ENCODE measurements around the gene HMCN1.

HMCN1 gene

DNA sequence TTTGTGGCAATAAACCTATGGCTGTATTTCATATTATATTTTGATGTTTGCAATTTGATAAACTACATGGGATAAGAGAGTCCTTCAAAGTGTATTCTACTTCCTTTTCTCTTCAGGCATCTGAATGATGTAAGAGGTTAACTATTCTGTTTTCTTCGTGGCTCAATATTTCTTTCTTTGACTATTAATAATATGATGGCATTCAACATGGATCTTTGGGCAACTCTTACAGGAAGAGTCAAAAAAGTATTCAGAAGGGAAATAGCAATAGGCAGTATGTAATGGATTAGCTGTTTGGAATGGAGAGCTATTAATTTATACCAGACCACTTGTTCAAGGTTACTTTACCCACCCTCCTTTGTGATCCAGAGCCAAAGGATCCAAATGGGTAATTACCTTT is 74.4 kb downstream of the HMCN1 start:
- no peak for DNase-seq

DNA sequence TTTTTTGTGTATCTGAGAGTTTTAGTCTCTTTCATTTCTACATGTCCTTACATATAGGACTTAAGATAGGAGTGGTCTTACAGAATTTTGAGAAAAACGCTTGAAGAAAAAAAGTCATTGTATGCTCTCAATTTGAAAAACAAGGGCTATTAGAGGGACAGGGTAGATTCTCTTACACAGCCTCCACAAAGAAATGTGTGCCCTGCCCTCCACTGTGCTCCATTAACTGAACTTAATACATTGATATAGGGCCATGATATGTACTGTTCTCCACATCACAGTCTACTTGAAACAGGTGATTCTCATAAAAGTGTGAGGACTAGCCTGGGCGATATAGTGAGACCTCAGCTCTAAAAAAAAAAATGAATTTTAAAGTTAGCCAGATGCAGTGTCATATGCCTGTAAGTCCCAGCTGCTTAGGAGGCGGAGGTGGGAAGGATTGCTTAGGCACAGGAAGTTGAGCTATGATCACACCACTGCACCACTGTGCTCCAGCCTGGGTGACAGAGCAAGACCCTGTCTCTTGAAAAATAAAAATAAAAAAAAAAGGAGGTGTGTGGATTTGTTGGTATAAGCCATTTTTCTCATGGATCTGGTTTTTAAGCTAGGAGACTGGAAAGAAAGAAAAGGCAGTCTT is 77.0 kb downstream of the HMCN1 start:
- DNase-seq = no peak

DNA sequence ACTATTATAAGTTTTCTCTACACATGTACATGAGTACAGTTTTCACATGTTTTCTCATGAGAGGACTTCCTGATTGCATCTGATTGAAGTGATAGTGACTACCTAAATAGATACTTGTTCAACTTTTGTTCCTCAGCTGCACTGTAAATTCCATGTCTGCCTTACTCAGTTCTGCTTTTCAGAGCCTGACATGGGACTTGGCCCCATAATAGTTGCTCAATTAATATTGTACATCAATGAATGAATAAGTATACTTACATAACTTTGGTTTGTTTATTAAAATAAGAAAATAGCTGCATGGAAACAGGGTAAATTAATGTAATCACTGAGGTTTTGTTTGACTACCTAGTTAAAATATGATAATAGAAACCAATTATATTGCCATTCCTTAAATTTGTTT is 78.7 kb downstream of the HMCN1 start:
- no peak for DNase-seq

DNA sequence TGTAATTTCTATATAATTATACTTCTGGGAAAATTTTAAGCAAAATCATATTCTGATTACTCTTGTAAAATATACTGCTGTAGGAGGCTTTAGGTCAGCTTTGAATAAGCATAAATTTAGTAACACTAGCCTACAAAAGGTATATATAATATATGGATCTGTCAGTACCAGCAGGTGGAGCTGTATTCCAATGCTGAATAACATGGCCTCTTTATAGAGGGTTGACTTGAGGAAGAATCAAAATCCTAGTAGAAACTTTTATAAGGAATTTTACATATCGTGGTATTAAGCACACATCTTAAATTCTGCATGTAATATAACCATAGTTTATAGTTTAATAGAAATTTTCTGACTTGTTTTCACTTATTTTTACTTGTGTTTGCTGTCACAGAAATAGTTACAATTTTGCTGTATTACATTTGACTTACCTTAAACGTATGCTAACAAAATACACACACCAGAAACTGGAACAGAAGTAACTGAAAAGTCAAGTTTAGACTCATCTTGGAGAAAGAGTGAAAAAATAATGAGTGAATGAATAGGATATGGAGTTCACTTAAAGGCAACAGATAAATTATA is 79.3 kb downstream of the HMCN1 start:
- DNase-seq = no peak

DNA sequence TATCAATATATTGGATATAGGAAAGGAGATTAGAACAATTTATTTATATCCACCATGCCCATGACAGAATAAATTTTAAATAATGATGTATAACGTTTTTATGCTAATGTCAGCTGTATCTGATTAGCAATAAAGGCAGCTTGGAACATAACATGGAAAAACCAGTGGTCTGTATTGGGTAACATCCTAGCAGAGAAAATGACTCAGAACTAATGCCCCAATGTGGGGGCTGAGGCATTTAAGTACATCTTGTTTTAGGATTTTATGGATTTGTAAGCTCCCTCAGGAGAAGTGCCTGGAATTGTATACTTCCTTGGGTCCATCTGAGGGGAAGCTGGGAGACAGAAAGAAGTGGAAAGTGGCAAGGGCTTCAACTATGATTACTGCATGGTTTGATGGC is 82.3 kb downstream of the HMCN1 start:
- DNase-seq = no peak

DNA sequence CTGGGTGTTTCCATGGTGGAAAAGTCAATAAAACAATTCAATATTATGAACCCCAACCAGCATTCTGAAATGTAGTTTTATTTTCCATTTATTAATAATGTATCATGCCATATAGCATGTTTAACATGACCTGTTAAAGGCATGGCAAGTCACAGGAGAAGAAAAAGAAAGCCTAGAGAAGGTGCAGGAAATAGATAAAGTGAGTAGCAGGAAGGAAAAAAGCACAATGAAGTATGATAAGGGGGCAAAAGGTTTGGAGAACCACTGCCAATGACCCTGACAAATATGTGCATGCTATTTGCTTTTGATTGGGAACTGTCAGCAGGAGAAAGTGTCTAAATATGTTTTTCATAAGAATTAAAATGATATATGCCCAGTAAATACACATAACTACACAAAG is 85.6 kb downstream of the HMCN1 start:
- no peak for DNase-seq

DNA sequence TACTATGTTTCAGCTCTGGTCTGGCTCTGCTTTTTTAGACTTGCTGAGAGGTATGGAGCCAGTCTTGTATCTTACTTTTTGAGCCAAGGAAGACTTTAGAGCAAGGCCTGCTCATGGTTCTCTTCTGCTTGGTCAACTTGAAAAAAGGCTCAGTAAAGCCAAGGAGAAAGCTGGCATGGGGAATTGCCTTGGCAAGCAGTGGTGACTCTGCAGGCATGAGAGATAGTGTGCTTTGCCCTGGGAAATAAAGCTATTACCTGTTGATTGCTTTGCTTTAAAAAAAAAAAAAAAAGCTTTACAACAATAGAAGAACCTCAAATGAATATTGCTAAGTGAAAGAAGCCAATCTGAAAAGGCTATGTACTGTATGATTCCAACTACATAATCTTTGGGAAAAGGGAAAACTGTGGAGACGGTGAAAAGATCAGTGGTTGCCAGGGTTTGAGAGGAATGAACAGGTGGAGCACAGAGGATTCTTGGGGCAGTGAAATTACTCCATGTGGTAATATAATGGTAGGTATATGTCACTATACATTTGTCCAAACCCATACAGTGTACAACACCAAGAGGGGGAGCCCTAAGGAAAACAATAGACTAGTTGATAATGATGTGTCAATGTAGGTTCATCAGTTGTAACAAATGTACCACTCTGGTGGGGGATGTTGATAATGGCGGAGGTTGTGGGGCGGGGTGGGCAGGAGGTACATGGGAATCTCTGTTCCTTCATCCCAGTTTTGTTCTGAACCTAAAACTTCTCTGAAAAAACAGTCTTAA is 87.6 kb downstream of the HMCN1 start:
- no peak for DNase-seq

DNA sequence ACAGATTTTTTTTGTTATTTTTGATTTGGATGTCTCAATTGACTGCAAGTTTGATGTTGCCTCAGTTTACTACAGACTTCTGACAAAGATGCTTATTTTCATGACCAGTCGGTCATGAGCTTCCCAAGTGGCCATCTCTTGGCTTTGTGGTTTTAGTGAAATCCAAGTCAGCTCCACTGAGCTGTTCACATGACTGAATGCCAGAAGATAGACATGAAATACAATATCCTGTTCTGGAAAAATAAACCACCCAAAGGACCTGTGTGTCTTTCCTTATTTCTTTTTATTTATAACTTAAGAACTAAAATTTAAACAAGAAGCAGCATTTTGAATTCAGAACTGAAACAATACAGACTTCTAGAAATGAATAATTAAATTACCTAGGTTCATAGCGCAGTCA is 89.3 kb downstream of the HMCN1 start:
- DNase-seq = no peak

DNA sequence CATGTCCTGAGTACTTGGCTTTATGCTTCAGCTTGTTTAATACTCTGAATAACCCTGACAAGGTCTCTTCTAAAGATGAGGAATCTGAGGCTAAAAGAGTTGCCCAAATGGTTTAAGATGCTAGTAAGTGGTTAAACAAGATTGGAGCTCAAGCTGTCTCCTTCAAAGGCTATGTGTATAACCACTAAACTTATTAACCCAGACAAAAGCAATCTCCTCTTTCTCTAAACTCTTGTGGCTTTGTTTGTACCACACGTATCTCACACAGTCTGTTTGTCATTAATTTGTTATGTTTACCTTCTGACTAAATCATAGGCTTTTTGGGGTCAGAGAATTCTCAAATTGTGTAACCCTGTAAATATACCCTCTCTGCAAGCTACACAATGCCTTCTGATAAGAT is 89.9 kb downstream of the HMCN1 start:
- DNase-seq = no peak

DNA sequence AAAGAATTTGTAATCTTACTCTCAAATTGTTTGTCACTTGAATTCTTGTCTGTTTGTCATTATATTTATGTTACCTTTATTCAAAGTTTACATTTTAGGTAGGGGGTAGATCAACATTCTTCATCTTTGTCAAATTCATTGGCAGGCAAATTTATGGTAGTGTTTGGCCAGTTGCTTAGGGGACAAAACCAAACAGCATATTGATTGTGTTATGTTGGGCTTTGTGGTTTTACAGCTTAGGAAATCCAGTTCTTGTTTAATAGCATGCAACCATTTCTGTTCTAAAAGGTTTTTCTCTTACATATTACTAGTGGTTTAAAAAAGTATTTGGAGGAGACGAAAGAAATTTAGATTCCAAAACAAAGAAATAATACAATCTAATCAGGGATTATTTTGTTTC is 91.4 kb downstream of the HMCN1 start:
- DNase-seq = no peak

DNA sequence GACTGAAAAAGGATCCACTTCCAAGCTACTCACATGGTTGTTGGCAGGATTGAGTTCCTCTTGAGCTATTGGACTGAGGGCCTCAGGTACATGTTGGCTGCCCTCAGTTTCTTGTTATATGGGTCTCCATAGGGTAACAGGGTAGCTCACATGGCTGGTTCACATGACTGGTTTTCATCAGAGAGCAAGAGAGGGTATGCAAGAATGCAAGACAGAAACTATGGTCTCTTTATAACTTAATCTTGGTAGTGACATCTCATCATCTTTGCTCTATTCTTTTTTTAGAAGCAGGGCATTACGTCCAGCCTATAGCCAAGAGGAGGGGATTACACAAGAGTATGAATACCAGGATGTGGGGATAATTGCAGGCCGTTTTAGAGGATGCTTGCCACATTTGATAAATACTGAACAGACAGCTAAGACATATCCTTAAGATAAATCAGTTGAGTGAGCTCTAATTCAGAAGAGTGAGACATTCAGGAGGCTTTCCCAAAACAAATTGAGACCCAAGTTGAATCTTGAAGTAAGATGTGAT is 100.2 kb downstream of the HMCN1 start:
- no peak for DNase-seq

DNA sequence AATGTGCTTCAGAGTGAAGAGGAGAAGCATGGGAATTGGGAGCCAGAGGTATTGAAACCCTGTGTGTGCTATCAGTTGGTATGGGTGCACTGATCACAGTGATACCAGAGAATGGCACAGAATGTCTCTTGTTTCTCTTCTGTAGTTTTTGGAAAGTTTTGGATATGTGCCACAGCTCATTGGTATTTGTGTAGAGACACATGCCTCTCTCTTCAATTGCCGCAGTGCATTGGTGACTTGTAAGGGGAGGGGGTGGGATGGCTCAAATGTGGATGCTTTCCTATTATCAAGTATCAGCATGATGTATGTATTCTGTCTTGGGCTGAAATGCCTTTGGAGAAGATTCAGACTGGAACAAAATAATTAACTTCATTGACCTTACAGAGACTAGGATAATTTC is 101.0 kb downstream of the HMCN1 start:
- DNase-seq = no peak

DNA sequence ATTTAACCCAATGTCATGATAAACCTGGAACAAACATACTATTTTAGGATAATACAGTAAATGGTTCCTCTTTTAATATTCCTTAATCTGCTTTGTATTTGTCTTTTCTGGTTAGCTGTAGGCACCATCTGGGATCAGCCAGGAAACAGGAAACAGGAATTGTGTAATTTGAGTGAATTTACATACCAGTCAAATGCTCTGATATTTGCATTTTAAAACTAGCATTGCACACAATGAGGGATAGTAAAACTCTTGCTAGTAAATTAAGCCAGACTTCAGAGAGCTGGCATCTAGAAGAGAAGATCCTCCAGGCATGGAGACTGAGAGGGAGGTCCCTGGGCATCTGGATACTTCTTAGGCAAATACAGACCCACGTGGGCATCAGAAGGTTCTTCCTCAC is 103.5 kb downstream of the HMCN1 start:
- no peak for DNase-seq

DNA sequence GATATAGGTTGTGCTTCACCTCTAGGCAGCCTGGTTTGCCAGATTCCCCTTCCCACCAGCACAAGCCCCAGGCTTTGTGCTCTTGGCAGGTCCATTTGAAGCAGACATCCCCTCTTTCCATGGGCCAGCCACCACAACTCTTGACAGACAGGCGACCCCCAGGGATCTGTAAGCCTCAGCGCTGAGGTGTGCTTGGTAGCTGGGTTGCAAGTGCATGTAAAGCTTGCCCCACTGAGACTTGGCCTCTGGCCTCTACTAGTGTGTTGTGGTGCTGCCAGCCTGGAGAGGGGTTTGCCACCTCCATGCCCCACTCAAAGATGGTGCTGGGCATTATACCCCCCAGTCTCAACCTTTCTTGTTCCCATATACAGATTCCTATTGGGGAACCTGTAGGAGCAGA is 103.9 kb downstream of the HMCN1 start:
- no peak for DNase-seq

DNA sequence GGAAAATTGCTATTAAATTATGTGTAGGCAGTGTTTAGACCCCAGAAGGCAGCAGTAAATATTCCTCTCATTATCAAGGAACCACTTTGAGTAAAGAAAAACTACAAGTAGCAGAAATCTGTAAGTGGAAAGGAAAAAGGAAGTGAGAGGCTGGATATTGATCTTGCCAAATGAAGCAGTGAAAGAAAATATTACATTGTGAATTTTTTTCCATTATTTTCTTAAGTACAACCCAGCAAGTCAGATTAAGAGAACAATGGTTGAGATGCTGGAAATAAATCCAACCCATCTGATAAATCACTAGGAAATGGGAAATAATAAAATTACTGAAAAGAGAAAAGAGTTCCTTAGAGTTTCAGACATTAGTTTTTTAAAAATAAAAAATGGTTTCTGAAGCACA is 106.7 kb downstream of the HMCN1 start:
- DNase-seq = no peak

DNA sequence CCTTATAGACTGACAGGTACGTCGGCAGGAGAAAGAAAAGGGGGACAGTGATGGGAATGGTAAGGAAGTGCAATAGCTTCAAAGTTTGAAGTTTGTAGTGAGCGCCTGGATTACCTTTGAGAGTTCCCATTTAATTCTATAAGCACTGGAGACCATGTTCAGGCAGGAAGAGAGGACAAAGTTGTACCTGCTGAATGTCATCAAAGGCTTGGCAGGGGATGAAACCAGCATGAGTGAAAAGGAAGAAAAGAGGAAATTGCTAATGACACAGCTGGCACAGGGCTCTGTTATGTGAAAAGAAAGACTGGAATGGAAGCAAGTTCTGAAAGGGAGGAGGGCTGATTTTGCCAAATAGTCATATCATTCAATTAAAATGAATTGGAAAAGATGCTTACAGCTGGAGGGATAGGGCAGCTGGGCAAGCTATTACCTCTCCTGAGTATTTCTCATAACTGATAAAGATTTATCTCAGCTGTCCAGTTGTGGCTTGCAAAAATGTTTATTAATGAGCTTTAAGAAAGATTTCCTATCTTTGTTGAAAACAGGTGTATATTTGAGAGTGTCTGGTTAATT is 109.2 kb downstream of the HMCN1 start:
- DNase-seq = no peak

DNA sequence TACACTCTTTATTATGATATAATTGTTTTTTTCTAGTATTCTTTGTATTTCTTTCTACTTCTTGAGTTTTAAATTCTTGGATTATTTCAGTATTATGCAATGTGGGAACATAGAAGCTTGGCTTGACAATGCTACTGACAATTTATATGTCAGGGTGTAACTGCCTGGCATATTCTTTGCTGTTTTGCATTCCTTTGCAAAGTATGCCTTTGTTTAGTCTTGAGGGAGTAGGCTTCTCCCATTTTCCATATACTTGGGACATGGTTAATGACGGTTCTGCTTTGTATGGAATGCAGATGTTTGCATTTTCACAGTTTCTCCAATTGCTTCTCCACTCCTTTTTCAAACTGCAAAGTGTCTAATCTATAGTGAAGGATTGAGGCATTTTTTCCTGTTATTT is 109.8 kb downstream of the HMCN1 start:
- no peak for DNase-seq

DNA sequence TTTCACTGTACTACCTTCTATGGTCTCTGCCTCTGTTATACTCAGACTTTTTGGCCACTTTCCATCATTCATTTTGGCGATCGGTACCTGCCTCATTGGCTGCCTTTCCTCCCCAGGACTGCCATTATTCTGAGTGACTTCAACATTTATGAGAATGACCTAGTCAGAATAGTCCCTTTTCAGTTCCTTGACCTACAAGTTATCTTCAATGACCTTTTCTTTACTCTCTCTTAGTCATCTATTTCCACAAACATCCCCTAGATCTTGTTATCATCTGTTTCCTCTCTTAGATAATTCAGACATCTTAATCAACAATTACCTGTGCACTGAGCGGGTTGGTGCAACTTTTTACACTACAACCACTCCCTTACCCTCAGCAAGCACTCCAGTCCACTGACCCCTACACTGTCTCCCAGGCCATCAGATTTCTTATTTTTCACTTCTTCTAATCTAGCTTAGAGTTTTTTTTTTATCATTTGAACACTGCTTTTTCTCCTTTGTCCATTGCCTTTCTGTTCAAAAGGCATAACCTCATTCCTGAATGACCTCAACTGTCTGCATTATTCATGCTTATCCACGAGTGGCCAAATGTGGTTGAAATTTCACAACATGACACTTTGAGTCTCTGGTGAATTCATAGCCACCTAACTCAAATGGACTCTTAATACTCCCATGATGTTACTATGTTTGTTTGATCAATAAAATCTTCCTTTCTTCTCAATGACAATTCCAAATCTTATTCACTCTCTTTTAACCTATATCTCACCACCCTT is 112.7 kb downstream of the HMCN1 start:
- no peak for DNase-seq

DNA sequence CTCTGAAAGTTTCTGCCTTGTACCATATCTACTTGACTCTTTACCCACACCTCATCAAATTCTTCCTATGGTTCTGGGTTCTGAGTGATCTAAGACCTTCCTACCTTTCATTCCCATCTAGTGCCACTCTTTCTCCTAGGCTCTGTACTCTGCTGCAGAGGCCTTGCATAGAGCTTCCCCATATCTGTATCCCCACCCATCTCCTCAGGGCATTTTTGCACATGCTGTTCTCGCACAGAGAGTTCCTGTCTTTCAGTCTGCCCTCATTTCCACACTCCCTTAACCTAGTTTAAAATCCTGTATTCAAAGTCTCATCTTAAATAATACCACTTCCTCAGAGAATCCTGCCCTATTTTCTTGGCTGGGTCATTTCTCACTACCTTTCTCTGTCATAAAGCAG is 114.8 kb downstream of the HMCN1 start:
- no peak for DNase-seq

DNA sequence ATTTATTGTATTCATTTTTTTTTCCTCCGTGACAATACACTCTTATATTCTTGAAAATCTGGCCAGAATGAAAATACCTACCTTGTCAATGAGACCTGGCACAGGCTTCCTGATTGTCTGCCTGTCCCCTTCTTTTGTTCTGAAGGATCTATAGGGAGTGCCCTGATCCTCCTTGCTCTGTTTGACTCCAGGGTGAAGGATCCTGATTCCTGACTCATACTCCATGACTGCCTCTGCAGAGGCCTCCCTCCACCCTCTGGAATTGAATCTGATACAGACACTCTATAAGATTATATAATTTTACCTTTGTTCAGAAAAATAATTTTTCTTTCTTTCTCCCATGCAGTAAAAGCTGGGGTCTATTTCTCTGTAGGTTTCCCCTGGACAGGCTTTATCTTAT is 116.2 kb downstream of the HMCN1 start:
- DNase-seq = no peak

DNA sequence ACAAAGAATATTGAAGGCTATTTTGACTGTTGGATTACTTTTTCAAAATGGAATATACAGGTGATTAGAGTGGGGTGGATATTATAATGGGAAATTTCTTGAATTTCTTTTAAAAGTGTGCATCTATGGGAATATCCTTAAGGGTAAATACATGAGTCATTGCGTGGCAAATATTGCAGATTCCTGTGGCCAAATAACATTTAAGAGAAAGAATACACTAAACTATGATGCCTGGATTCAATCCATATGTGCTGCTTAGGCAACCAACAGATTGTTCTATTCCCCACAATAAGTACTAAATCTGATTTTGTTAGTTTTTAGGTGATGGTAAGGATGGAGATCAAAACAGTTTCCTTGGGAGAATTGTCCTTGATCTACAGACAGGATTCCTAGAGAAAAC is 119.5 kb downstream of the HMCN1 start:
- no peak for DNase-seq

DNA sequence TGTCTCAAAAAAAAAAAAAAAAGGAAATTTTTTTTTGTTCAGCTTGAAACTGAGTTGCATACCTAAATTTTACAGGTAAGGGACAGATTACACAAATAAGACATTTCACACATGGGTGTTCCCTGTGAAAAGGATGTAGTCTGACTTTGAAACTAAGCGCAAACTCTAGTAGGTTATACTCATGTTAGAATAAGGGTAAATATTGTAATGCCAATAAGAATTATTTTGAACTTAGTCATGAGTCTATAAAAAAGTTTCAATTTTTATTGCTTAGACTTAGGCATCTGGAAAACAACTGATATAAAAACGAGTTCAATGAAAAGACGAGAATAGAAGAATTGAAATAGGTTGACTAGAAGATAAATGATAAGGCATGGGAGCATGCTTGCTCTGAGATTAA is 122.3 kb downstream of the HMCN1 start:
- no peak for DNase-seq

DNA sequence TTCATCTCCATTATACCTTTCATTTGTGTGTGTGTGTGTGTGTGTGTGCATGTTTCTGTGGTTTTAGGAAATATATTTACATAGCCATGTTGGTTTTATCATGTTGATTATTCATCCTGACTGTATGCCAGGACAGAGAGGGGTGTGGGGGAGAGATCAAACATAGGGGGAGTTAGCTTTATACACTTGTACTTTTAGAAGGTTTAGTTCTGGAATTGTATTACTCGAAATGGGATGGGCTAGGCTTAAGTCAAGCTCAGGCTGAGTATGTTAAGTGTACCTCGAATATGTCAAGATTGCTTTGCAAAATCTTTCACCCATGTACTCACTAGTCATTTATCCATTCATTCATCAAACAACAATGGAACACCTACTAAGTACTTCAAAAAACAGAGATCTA is 123.3 kb downstream of the HMCN1 start:
- DNase-seq = no peak

Measured in right hindlimb (tissue), 1 donor.